CD4-positive, alpha-beta T cell treated with Interleukin-1 beta for 1 hour (primary cell): ENCODE data around the gene ECT2.

Source experiments
- DNase-seq, 2 donors: peaks; one replicate each; pipeline ENCODE4 v3.0.0-alpha.2; 2020 to 2022

Gene ECT2

DNA sequence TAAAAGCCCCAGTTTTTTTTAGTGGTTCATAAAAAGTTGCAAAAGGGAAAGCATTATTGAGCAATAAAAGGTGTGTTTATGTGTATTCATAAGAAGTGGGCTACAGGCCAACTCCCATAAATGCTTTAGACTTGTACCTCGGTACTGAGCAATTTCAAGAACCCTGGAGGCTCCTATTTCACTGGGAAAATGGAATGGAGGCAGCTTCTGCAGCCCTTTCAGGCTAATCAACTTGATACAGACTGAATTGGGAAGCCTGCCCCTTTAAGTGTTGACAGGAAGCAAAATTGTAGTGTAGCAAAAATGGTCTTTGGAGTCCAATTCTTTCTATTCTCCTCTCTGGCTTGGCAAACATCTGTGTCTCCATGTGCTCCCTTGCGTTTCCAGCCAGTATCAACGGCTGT is 118.8 kb downstream of the ECT2 start:
- no peak for DNase-seq

- no peak for DNase-seq
These were observed 119.4 kb downstream of the ECT2 start for GRCh38 chr3:172869784-172870518.
